Measurements from ENCODE around the gene ARHGEF12.

ARHGEF12 gene

GRCh38 chr11:120388261-120388660 is 52.0 kb downstream of the ARHGEF12 start:
- DNase-seq: no peak

- DNase-seq: no peak
Measured at GRCh38 chr11:120389693-120390584, 53.7 kb downstream of the ARHGEF12 start.

- DNase-seq: no peak
Measured at GRCh38 chr11:120390585-120390922, 54.3 kb downstream of the ARHGEF12 start.

- DNase-seq: no peak
Measured at GRCh38 chr11:120391292-120391691, 55.1 kb downstream of the ARHGEF12 start.

- DNase-seq: no peak
Measured at GRCh38 chr11:120391854-120392253, 55.6 kb downstream of the ARHGEF12 start.

- DNase-seq: no peak
Measured at GRCh38 chr11:120392314-120392713, 56.1 kb downstream of the ARHGEF12 start.

GRCh38 chr11:120392793-120393192 is 56.6 kb downstream of the ARHGEF12 start:
- no peak for DNase-seq

GRCh38 chr11:120394119-120394518 is 57.9 kb downstream of the ARHGEF12 start:
- DNase-seq: no peak

- DNase-seq: no peak
Measured at GRCh38 chr11:120395778-120396177, 59.6 kb downstream of the ARHGEF12 start.

- DNase-seq: no peak
Measured at GRCh38 chr11:120398132-120398531, 61.9 kb downstream of the ARHGEF12 start.

GRCh38 chr11:120399307-120399706 is 63.1 kb downstream of the ARHGEF12 start:
- no peak for DNase-seq

- no peak for DNase-seq
Measured at GRCh38 chr11:120400564-120401364, 64.6 kb downstream of the ARHGEF12 start.

GRCh38 chr11:120401506-120401905 is 65.3 kb downstream of the ARHGEF12 start:
- no peak for DNase-seq

- no peak for DNase-seq
Measured at GRCh38 chr11:120403966-120404365, 67.8 kb downstream of the ARHGEF12 start.

GRCh38 chr11:120404495-120404894 is 68.3 kb downstream of the ARHGEF12 start:
- no peak for DNase-seq

GRCh38 chr11:120409655-120410054 is 73.4 kb downstream of the ARHGEF12 start:
- DNase-seq: no peak

GRCh38 chr11:120410622-120411380 is 74.6 kb downstream of the ARHGEF12 start:
- no peak for DNase-seq

- DNase-seq: no peak
Measured at GRCh38 chr11:120413480-120413879, 77.3 kb downstream of the ARHGEF12 start.

GRCh38 chr11:120420572-120420971 is 84.4 kb downstream of the ARHGEF12 start:
- DNase-seq: no peak

- DNase-seq: no peak
Measured at GRCh38 chr11:120424185-120424969, 88.2 kb downstream of the ARHGEF12 start.

- no peak for DNase-seq
Measured at GRCh38 chr11:120424970-120425332, 88.7 kb downstream of the ARHGEF12 start.

GRCh38 chr11:120425527-120425926 is 89.3 kb downstream of the ARHGEF12 start:
- DNase-seq: no peak

- DNase-seq: no peak
Measured at GRCh38 chr11:120430146-120430545, 93.9 kb downstream of the ARHGEF12 start.

Measured in NCI-H2081 (cell line).